ENCODE data around the gene TNFAIP8. TPM values are rescaled to one million over a fixed set of nuclear protein-coding genes. Genes with fewer than 3 reads are reported as not detected.
"Not testable (repeated sequence)": the region's sequence is repeated elsewhere in the genome, so short reads cannot be mapped to it uniquely, and the experiment has no call there.

TNFAIP8 gene
- total RNA-seq, 1 donor from 2014 or later: 117 TPM

DNA sequence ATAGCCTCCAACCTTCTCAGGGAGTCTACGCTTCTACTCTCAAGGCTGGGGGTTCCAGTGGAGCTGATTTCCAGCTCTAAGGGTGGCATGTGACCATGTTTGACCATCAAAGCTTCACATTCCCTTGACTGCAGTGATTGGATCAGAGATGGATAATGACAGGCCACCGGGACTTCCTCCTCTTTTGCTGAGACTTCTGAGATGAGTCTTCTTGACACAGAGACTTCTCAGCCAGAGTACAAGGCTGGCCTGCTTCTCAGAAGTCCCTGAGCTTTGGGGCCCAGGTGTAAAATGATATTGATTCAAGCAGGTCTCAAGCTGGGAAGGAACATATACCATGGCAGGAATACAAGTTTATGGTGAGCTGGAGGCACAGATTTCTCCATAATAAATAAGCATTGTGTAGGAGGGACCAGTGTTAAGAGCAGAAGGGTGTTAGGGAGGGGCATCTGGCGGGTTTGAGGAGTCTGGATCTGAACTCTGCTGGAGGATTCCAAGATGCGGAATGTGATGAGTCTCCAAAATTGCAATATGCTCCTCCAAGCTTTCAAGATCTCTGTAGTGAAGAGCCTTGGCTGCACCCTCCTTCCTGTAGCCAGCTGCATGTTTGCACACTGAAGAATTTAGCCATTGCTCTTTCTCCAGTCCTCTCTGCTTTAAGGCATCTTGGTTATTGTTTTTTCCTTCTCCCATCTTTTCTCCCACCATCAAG lies 54.8 kb downstream of the TNFAIP8 start:
- intact Hi-C loops (cut with micrococcal nuclease): loop anchor here (1.0 to 5.0 kb wide), 2 partner anchors 13 to 338 kb away; partner anchors contain the start of gene DMXL1
- peaks cover 9% of the 10 kb centered on the region for H3K27me3 Mint-ChIP-seq (ENCODE audit: low read depth)
- no peaks in the 10 kb centered on the region for H3K9me3 Mint-ChIP-seq
- peaks cover 40% of the 10 kb centered on the region for H3K4me1 Mint-ChIP-seq (ENCODE audit: low read depth)
- DNase-seq (ENCODE audit: low spot score): no peak
- H3K4me3 Mint-ChIP-seq (ENCODE audit: low read depth): no peak overlapping the region
- H3K36me3 Mint-ChIP-seq (ENCODE audit: low read depth): no peaks in the 10 kb centered on the region
- no peak overlapping the region for H3K27ac Mint-ChIP-seq

DNA sequence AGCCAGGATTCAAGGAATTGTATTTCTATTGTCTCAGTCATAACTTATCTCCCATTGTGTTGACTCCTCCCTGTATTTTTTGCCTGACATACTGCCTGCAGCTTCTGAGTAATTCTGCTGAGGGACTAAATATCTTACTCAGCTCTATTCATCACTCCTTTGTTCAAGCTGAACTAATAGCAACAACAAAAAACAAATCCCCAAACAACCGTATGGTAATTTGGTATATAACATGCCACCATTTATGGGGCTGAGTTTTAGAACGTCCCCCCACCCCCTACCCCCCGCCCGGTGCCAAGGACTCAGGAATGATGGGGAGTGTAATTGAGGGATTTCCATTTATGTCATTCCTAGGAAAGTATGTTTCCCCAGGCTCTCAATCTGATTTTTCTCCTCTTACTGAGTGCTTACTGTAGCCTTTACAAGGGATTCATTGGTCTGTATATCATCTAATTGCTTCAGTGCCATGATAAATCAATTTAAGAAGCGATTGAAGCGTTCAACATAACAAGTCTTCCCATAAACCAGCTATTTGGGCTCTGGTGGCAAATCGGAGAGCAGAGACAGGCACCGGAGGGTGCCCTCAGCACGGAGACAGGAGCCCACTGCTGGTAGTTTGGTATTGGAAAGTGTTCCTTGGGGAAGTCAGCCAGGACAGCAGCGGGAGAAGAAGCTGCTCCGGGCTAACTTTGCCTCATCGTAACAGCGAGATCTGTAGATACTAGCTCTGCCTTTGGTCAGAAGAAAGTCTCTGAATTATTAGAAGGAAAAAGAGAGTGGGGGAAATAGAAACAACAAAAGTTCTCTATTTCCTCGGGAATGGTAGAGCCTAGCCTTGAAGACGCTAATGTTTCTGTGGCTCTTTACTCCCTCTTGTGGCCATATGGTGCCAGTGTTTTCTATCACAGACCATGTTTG lies 55.8 kb downstream of the TNFAIP8 start:
- Mint-ChIP-seq H3K4me3 (ENCODE audit: low read depth) (peak overlapping the region; percentile 83), H3K9me3 (no peaks in the 10 kb centered on the region), H3K27me3 (ENCODE audit: low read depth) (peaks cover 9% of the 10 kb centered on the region), H3K4me1 (ENCODE audit: low read depth) (peaks cover 36% of the 10 kb centered on the region), H3K27ac (peak overlapping the region; percentile 42), H3K36me3 (ENCODE audit: low read depth) (no peaks in the 10 kb centered on the region)
- intact Hi-C loops (cut with micrococcal nuclease): loop anchor here (1.0 to 5.0 kb wide), 6 partner anchors 14 to 423 kb away; partner anchors contain the start of genes DMXL1 and DTWD2
- DNase-seq (ENCODE audit: low spot score): peak; percentile 38

- H3K27ac Mint-ChIP-seq: peak overlapping the region; percentile 42
These were observed 56.7 kb downstream of the TNFAIP8 start for GRCh38 chr5:119412279-119413227.

GRCh38 chr5:119414124-119414734 lies 58.4 kb downstream of the TNFAIP8 start:
- peaks cover 41% of the 10 kb centered on the region for H3K4me1 Mint-ChIP-seq (ENCODE audit: low read depth)
- not testable (repeated sequence) for H3K36me3 Mint-ChIP-seq (ENCODE audit: low read depth); H3K9me3 Mint-ChIP-seq; H3K27me3 Mint-ChIP-seq (ENCODE audit: low read depth); DNase-seq (ENCODE audit: low spot score); H3K27ac Mint-ChIP-seq; H3K4me3 Mint-ChIP-seq (ENCODE audit: low read depth)
- intact Hi-C loops (cut with micrococcal nuclease): loop anchor here (5.0 kb wide), 1 partner anchor 342 kb away; the partner anchor contains the start of gene DMXL1

More at GRCh38 chr5:119412279-119413227, 56.7 kb downstream of the TNFAIP8 start:
- Mint-ChIP-seq H3K36me3 (ENCODE audit: low read depth) (no peaks in the 10 kb centered on the region), H3K27me3 (ENCODE audit: low read depth) (peaks cover 9% of the 10 kb centered on the region), H3K4me3 (ENCODE audit: low read depth) (no peak overlapping the region), H3K4me1 (ENCODE audit: low read depth) (peaks cover 39% of the 10 kb centered on the region), H3K9me3 (no peaks in the 10 kb centered on the region)
- intact Hi-C loops (cut with micrococcal nuclease): loop anchor here (1.0 to 5.0 kb wide), 5 partner anchors 97 to 424 kb away; partner anchors contain the start of genes DMXL1 and DTWD2
- no peak for DNase-seq (ENCODE audit: low spot score)

DNA sequence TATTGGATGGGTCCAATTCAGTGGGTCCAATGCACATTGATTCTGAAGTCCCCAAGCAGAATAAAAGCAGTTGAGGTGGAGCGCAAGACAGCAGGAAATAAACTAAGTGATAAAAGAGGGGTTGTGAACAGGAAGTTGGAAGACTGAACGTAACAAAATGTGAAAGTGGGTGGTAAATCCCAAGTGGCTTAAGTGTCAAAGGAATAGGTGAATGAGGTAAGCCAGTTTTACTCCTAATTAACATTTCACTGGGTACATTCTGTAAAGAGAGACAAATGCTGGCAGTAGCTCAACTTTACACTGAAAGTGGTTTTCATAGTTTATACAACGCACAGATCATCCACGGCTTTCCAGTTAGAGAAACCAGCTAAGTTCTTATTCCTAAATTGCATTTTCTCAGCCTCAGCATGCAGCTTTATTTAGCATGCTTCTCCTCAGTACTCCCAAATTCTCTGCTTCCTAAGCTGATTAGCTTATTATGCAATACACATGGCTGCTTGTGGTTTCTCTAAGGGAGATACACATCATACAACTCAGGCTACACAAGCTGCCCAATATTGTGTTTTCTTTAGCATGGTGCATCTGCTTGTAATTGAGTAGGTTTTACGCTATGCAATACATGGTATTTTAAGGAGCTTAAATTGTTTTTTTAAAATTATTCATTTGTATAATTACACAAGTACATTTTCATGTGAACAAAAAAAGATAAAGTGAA lies 62.2 kb downstream of the TNFAIP8 start:
- Mint-ChIP-seq H3K9me3 (no peaks in the 10 kb centered on the region), H3K27ac (no peak overlapping the region), H3K27me3 (ENCODE audit: low read depth) (peaks cover 12% of the 10 kb centered on the region), H3K4me1 (ENCODE audit: low read depth) (peaks cover 12% of the 10 kb centered on the region), H3K4me3 (ENCODE audit: low read depth) (no peak overlapping the region), H3K36me3 (ENCODE audit: low read depth) (no peaks in the 10 kb centered on the region)
- no peak for DNase-seq (ENCODE audit: low spot score)
- intact Hi-C loops (cut with micrococcal nuclease): no loop called here

GRCh38 chr5:119418606-119419100 lies 62.8 kb downstream of the TNFAIP8 start:
- Mint-ChIP-seq H3K27ac (no peak overlapping the region), H3K4me3 (ENCODE audit: low read depth) (no peak overlapping the region), H3K9me3 (no peaks in the 10 kb centered on the region), H3K36me3 (ENCODE audit: low read depth) (no peaks in the 10 kb centered on the region), H3K4me1 (ENCODE audit: low read depth) (peaks cover 12% of the 10 kb centered on the region), H3K27me3 (ENCODE audit: low read depth) (peaks cover 13% of the 10 kb centered on the region)
- intact Hi-C loops (cut with micrococcal nuclease): no loop called here
- DNase-seq (ENCODE audit: low spot score): no peak

- DNase-seq (ENCODE audit: low spot score): no peak
- Mint-ChIP-seq H3K4me1 (ENCODE audit: low read depth) (peaks cover 7% of the 10 kb centered on the region), H3K36me3 (ENCODE audit: low read depth) (no peaks in the 10 kb centered on the region), H3K27ac (no peak overlapping the region), H3K27me3 (ENCODE audit: low read depth) (peaks cover 8% of the 10 kb centered on the region), H3K9me3 (no peaks in the 10 kb centered on the region), H3K4me3 (ENCODE audit: low read depth) (no peak overlapping the region)
- intact Hi-C loops (cut with micrococcal nuclease): no loop called here
These were observed 64.3 kb downstream of the TNFAIP8 start for GRCh38 chr5:119420169-119420568.

GRCh38 chr5:119426057-119426456 lies 70.2 kb downstream of the TNFAIP8 start:
- Mint-ChIP-seq H3K4me3 (ENCODE audit: low read depth) (no peak overlapping the region), H3K9me3 (no peaks in the 10 kb centered on the region), H3K4me1 (ENCODE audit: low read depth) (peaks cover 3% of the 10 kb centered on the region), H3K27ac (no peak overlapping the region), H3K27me3 (ENCODE audit: low read depth) (peaks cover 9% of the 10 kb centered on the region), H3K36me3 (ENCODE audit: low read depth) (no peaks in the 10 kb centered on the region)
- DNase-seq (ENCODE audit: low spot score): no peak
- intact Hi-C loops (cut with micrococcal nuclease): no loop called here

DNA sequence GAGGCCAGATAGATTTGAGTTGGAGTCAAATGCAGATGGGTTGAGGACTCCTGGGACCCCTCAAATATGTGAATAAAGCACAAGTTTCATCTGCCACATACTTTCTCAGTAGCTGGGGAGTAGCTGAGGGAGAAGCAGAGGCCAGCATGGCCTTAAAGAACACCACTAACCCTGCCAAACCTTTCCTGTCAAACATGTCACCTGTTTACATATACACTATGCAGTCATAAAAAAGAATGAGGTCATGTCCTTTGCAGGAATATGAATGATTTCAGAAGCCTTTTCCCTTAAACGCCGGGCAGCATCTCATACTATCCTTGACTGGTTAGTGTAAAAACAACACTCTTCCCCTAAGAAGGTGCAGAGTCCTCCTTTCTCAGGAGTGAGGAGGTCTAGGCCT lies 71.2 kb downstream of the TNFAIP8 start:
- H3K27me3 Mint-ChIP-seq (ENCODE audit: low read depth): peaks cover 10% of the 10 kb centered on the region
- intact Hi-C loops (cut with micrococcal nuclease): no loop called here

GRCh38 chr5:119427596-119427995 lies 71.8 kb downstream of the TNFAIP8 start:
- H3K36me3 Mint-ChIP-seq (ENCODE audit: low read depth); H3K27ac Mint-ChIP-seq; intact Hi-C loops (cut with micrococcal nuclease); DNase-seq (ENCODE audit: low spot score); H3K4me3 Mint-ChIP-seq (ENCODE audit: low read depth); H3K9me3 Mint-ChIP-seq; H3K4me1 Mint-ChIP-seq (ENCODE audit: low read depth): not testable (repeated sequence)
- H3K27me3 Mint-ChIP-seq (ENCODE audit: low read depth): peaks cover 10% of the 10 kb centered on the region

More for the DNA sequence above, 71.2 kb downstream of the TNFAIP8 start:
- H3K36me3 Mint-ChIP-seq (ENCODE audit: low read depth): no peaks in the 10 kb centered on the region
- H3K4me1 Mint-ChIP-seq (ENCODE audit: low read depth): peaks cover 3% of the 10 kb centered on the region
- no peaks in the 10 kb centered on the region for H3K9me3 Mint-ChIP-seq
- DNase-seq (ENCODE audit: low spot score): no peak
- H3K4me3 Mint-ChIP-seq (ENCODE audit: low read depth): no peak overlapping the region
- no peak overlapping the region for H3K27ac Mint-ChIP-seq

DNA sequence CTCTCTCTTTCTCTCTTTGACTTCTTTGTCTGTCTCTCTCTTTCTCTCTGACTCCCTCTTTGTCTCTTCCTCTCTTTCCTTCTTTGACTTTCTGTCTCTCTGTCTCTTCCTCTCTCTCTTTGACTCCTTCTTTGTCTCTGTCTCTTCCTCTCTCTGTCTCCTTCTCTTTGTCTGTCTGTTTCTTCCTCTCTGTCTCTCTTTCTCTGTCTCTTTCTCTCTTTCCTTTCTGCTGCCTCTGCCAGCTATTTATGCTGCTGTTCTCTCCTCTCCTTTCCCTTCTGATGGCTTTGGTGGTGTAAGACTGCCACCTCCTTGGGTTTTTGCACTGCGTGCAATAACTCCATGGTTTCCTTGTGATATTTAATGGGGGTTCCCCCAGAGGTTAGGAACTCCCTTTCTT lies 72.3 kb downstream of the TNFAIP8 start:
- H3K27me3 Mint-ChIP-seq (ENCODE audit: low read depth): peaks cover 10% of the 10 kb centered on the region
- H3K27ac Mint-ChIP-seq; intact Hi-C loops (cut with micrococcal nuclease); DNase-seq (ENCODE audit: low spot score); H3K9me3 Mint-ChIP-seq; H3K4me3 Mint-ChIP-seq (ENCODE audit: low read depth); H3K36me3 Mint-ChIP-seq (ENCODE audit: low read depth); H3K4me1 Mint-ChIP-seq (ENCODE audit: low read depth): not testable (repeated sequence)
